GF-D8 (cell line): Measurements from ENCODE around the gene RASGRP2.

Experiments
- DNase-seq: peaks from one replicate; lab custom pipeline; 2025; lab: John Stamatoyannopoulos, UW

RASGRP2 gene

GRCh38 chr11:64694821-64695365, 49.0 kb downstream of the RASGRP2 start:
- no peak for DNase-seq

GRCh38 chr11:64694026-64694755, 49.8 kb downstream of the RASGRP2 start:
- no peak for DNase-seq

DNA sequence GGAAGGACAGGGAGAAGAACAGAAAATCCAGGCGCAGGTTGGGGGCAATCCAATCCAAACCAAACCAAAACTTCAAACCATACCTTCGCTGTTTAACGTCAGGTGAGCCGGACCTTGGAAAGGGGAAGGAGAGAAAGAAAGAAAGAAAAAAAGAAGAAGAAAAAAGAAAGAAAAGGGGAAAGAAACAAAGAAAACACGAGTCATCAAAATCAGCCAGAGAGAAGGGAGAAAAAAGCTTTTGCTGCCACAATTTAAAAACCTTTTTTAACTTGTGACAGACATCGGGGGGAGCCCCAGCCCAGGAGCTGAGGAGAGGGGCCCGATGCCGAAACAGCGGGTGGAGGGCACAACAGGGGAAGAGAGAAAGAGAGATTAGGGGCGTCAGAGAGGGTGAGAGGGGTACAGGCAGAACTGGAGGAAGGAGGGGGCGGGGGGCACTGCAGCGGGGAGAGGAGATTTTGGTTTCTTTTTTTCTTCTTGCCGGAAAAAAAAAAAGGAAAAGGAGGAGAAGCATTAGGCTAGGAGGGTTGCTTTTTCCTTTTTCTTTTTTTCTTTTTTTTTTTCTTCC, 51.1 kb downstream of the RASGRP2 start:
- DNase-seq, result no peak

DNA sequence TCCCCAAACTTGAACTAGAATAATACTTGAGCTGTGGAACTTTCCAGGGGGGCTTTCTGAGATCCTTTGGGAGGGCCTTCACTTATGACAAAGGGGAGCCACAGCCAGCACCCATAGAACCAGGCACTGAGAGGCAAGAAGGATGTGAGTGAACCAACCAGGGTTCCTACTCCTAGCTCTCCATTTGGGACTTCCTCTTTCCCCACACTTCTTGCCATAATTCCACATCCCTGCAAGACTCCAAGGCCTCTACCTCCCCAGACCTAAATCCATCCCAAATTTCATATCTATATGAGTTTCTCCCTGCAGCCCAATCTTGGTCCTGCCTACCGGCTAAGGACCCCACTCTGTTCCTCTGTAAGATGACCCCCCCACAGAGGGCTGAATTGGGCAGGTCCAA, 52.4 kb downstream of the RASGRP2 start:
- DNase-seq, result no peak

- no peak for DNase-seq
Observed at GRCh38 chr11:64690235-64690634, 53.7 kb downstream of the RASGRP2 start.

- DNase-seq, result peak; percentile 62
Observed at GRCh38 chr11:64688534-64688982, 55.4 kb downstream of the RASGRP2 start.

- DNase-seq, result no peak
Observed at GRCh38 chr11:64687643-64688533, 56.1 kb downstream of the RASGRP2 start.

GRCh38 chr11:64687204-64687603, 56.7 kb downstream of the RASGRP2 start:
- DNase-seq, result no peak

DNA sequence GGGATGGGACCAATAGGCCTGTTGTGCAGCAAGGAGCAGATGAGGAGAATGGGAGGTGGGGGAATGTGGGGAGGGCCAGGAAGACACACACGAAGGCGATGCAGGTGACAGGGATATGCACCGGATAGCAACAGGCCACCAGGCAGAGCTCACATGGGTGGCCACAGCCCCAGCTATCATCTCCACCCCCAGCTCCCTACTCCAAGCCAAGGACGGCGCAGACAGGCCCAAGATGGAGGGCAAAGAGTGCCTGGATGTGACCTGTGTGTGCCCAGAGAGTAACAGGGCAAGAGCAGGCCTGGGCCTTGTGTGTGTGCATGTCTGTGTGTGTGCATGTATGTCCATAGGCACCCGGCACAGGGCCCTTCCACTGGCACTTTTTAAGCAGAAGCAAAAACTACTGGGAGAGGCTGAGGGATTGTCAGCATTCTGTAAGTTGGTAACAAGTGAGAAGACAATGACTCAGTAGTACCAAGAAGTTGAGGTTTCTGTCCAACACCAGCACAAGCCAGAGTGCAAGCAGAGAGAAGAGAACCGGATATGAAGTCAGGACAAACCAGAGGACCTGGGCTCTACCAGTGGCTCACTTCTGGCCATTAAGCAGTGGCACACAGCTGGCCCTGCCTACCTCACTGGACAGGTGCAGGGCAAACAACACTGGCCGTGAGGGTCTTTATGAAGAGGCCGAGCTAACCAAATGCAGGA, 57.3 kb downstream of the RASGRP2 start:
- DNase-seq, result no peak

GRCh38 chr11:64685536-64685935, 58.4 kb downstream of the RASGRP2 start:
- DNase-seq, result no peak

DNA sequence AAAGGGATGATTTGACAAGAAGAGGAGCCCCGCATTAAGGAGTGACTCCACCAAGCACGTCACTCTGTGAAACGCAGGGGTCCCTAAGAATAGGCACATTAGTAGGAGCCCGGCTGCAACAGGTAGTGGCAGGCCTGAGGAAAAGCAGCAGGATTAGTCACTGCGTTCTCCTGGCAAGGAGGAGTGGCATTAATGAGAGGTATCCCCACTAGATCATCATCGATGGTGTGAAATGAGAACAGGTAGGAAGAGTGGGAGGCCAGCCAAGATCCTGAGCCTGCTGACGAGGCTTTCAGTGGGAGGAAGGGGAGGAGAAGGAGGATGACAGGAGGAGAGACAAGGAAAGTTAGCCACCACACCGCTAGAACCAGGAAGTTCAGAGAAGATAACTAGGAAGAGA, 59.6 kb downstream of the RASGRP2 start:
- DNase-seq, result no peak

DNA sequence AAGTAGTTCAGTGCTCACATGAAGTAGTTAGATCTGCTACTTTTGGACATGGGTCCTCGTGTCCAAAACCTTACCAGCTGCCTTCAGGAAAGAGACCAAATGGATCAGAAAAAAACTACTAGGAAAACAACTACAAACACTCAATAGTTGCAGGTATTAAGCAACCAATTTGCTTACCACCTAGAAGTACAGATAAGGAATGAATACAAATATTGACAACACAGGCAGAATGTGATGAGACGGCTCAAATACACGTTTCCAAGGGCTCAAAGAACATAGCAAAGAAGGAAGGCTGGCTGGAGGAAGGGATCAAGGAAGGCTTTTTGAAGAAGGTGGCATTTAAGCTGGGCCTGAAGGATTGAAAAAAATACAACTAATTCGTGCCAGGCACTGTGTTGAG, 62.8 kb downstream of the RASGRP2 start:
- DNase-seq, result no peak

DNA sequence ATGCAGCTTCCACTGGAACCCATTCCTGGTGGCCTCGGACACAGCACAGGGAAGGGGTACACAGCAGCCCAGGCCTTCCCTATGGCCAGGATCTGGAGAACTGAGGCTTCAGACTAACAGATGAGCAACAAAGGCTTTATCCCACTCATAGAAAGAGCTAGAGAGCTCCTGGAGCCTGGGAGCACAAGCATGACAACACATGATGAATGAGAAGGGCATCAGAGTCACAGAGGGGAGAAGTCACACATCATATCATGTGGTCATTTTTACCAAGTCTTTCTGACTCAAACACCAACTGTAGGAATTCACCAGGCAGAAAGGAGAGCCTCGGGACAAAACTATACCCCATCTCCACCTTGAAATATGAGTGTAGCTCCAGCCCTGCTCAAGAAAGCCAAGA, 64.1 kb downstream of the RASGRP2 start:
- no peak for DNase-seq

DNA sequence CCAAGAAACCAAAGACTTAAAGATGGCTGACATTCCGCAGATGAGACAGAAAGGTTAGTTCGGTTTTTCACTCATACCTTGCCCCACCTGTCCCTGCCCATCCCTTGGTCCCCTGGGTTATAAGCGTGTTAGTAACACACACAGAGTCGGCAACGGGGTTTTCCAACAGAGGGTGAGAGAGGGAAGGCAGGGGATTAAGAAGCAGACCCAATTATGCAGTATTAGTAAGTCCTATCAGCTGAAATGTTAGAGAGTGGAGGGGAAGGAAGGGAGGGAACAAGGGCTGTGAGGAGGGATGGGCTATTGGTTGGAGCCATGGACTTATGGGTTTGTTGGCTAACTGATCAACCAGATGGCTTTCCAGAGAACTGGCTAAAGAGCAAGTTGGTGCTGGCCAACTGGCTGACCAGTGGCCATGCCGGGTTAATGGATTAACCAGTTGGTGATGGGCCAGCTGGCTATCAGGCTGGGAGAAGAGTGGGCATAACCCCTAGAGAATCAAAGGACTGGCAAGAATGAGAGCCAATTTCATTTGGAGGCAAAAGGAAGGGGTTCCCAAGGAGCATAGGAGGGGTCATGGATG, 66.4 kb downstream of the RASGRP2 start:
- DNase-seq, result no peak
